T follicular helper cell (primary cell): ENCODE measurements around the gene TCAP.

ENCODE experiments used
- DNase-seq: peaks from one replicate; pipeline ENCODE4 v3.0.0-alpha.2; 2020; ENCODE audit warnings: low read depth
- total RNA-seq, 2 experiments: gene quantifications; one replicate each; lab custom pipeline; 2026; lab: John Stamatoyannopoulos, UW

The TCAP gene, protein sequence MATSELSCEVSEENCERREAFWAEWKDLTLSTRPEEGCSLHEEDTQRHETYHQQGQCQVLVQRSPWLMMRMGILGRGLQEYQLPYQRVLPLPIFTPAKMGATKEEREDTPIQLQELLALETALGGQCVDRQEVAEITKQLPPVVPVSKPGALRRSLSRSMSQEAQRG
- 0.70 to 2.9 reads per million in 2 experiments for total RNA-seq

DNA sequence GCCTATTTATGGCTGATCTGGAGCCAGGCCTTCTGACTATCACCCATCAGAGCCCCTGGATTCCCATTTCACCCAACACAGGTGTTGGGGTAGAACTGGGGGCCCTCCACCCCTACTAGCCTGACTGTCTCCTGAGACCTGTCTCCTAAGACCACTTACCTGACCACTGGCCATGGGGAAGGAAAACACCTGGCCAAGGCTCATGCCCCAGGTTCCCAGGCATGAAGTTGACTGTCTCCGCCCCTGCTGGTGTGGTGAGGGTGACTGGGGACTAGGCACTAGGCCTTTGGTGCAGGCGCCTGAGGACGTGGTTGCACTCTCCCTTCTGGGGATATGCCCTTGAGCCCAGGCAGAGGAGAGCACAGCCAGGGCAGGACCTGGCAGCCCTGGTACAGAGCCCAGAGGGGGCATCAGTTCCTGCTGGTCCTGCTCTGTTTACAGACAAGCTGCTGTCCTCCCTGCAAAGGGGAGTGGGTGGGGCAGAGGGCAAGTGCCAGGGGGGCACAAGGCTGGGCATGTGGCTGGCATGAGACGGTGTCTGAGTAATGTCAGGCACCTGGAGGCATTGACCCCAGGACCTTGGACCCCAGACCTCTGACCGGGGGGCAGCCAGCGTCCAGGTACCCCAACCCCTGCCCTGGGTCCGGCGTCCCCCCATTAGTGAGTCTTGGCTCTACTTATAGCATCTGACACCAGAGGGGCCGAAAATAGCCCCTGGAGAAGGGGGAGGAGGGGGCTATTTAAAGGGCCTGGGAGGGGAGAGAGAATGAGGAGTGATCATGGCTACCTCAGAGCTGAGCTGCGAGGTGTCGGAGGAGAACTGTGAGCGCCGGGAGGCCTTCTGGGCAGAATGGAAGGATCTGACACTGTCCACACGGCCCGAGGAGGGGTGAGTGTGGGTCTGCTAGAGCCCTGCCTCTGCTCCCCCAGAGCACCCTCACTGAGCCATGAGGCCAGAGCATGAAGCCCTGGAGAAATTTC, at the start of gene TCAP:
TCAP (plus strand) TSS at position 769 of the 981 bp plus-strand sequence; CDS start at position 780, 11 bp downstream.
- DNase-seq: no peak

DNA sequence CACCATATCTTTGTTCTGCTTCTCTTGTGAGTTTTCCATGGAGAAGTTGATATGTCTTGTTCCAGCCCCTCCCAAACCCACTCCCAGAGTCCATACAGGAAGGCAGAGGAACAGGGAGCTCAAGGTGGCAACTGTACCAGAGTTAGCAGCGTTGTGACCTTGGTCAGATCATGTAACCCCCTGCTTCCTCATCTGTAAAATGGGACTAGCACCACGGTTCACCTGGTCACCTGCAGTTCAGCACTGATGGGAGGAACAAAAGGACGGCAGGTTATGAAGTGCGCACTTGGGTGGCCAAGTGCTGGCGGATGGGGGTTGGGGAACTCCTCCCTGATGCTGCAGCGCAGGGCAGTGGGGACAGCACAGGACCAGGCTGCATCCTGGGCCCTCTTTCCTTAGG, 49.7 kb upstream of the TCAP start:
- DNase-seq: no peak

GRCh38 chr17:39617100-39617445, 48.1 kb upstream of the TCAP start:
- DNase-seq: no peak

GRCh38 chr17:39617446-39618245, 47.5 kb upstream of the TCAP start:
- DNase-seq: peak; percentile 26

DNA sequence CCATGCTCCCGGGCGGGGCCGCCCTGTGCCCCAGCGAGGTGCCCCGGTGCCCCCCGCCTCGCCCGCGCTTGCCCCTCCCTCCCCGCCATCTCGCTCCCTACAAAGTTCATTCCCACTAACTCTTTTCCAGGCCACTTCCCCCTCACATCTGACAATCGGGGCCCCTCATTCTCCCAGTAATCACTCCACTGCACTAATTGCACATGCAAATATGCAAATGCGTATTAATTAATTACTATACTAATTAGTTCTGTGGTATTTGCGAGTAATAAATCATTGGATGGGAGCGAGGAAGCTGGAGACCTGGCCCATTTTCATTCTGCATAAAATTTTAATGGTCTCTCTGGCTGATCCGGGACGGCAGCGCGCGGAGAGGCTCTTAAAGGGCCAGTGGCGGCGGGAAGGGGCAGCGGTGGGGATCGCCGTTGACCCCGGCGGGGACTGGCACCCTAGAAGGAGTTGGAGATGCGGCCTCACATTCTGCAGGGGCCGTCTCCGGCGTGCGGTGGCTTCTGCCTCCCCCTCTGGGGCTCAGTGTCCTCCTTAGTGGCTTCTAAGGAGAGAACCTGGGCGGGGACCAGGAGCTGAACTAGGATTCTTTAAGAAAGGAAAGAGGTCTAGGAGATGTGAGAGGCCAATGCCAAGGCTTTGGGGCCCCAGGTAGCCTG, 46.8 kb upstream of the TCAP start:
- no peak for DNase-seq

GRCh38 chr17:39618956-39619785, 46.0 kb upstream of the TCAP start:
- DNase-seq: no peak

GRCh38 chr17:39619786-39620101, 45.4 kb upstream of the TCAP start:
- no peak for DNase-seq

- DNase-seq: peak; percentile 72
Observed at GRCh38 chr17:39621523-39622379, 43.4 kb upstream of the TCAP start.

- DNase-seq: no peak
Observed at GRCh38 chr17:39622380-39623006, 42.7 kb upstream of the TCAP start.

- DNase-seq: peak; percentile 73
Observed at GRCh38 chr17:39623356-39623950, 41.7 kb upstream of the TCAP start.

DNA sequence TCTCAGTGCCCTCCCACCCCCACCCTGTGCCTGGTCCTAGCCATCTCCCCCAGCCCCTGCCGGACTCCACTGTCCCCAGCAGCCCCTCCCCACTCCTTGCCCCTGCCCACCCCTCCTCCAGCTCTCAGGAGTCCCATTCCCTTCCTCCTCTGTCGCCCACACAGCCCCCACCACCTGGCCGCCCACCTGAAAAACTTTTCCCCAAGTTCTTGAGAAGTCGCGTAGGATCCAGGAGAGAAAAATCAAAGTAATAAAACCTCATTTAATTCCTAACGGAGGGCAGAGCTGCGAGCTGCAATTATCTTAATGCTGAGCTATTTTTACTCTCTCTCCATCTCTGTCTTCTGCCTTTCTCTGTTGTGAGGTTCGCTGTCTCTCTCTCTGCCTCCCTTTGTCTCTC, 40.8 kb upstream of the TCAP start:
- DNase-seq: no peak

DNA sequence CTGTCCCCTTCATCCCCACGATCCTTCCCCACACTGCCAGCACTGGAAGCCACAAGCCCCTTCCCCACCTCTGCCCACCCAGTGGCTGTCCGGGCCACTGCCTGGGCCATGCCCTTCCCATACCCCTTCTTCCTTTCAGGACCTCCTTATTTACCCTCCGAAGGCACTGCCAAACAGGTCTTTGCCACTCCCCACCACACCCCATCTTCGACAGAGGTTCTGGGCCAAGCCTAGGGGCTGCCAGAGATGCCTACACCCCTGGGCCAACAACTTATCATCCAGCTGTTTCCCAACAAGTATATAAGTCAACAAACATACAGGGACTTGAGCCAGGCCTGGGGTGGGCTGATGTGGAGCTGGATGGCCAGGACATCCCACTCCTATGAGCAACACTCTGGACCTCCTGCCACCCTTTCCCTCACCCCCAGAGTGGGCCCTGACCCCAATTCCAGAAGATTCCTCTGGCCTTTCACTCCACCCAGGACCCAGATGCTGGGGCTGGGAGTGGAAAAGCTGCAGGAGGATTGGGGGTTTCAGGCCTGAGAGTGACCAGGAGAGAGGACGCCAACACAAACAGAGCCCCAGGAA, 39.9 kb upstream of the TCAP start:
- DNase-seq: no peak

- no peak for DNase-seq
Observed at GRCh38 chr17:39626171-39627046, 38.7 kb upstream of the TCAP start, which contains the start of gene PPP1R1B. PPP1R1B (plus strand) TSS chr17:39626952; CDS start chr17:39627393, 441 bp downstream.

DNA sequence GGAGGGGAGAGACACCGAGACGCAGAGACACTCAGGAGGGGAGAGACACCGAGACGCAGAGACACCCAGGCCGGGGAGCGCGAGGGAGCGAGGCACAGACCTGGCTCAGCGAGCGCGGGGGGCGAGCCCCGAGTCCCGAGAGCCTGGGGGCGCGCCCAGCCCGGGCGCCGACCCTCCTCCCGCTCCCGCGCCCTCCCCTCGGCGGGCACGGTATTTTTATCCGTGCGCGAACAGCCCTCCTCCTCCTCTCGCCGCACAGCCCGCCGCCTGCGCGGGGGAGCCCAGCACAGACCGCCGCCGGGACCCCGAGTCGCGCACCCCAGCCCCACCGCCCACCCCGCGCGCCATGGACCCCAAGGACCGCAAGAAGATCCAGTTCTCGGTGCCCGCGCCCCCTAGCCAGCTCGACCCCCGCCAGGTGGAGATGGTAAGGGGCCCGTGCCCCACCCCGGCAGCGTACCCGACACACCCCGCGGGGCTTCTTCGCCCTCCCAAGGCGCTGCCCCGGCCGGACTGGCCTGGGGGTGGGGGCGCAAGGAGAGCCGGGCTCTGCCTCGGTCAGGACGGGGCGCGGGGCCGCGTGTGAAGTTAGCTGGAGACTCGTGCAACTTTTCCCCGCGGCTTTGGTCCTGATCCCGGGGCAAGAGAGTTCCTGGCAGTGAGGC, 38.0 kb upstream of the TCAP start:
- DNase-seq: no peak

DNA sequence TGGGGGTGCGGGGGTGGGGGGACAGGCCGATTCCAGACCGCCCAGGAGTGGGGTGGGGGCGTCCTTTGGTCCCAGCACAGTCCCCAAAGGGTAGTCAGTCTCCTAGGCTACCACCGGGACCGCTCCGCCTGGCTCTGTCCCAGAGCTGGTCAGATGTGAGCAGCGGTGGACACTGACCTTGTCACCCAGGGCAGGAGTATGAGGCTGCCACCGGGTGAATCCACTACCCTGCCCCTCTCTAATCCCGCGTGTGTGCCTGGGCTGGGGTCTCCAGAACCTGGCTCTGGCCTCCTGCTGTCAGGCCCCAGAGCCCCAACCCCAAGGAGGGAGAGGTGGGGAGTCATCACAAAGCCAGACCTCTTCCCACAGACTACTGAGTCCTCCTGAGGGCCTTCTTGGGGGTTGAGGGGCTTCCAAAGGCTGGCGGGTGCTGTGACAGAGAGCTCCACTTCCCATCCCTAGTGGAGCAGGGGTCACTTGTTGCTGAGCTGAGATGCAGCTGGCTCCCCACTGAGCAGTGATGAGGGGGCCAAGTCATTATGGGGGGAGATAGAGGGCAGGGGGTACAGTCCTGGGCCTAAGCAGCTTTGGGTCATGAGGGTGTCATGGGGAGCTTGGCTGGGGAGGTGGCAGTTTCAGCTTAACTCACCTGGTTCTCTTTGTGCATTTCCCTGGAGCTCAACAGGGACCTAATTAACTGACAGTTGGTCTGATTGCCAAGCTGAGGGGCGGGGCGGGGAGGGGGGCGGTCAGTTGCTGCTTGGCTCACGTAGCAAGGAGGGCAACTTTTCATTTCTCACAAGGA, 37.2 kb upstream of the TCAP start:
- no peak for DNase-seq
